GM12878 (cell line): Measurements from ENCODE around the gene MEG3.

Source experiments
- CTCF ChIP-seq, 3 experiments: IDR thresholded peaks in 2 of 3; conservative IDR thresholded peaks in 1 of 3; 2 replicates each; pipeline ENCODE4 v1.5.1; 2011; ENCODE audit warnings: low read depth in 3 of 3, low read length in 3 of 3, mild to moderate bottlenecking in 3 of 3, control low read depth in 2 of 3, moderate library complexity in 2 of 3, inconsistent platforms in 1 of 3, mixed read lengths in 1 of 3; ENCODE audit not compliant: control insufficient read depth in 2 of 3, insufficient read depth in 1 of 3; ENCODE audit errors: extremely low read depth in 1 of 3
- EP300 ChIP-seq, 2 experiments: fragments of 150-350 bp in 1 of 2; IDR thresholded peaks; 2 replicates each; pipeline ENCODE4 v1.6.1; 2011 to 2012; ENCODE audit warnings: low read depth in 2 of 2, low read length in 2 of 2, borderline replicate concordance in 1 of 2, improper control_type of control experiment in 1 of 2, inconsistent platforms in 1 of 2; ENCODE audit not compliant: control insufficient read depth in 1 of 2
- EZH2 ChIP-seq: IDR thresholded peaks from 2 replicates; pipeline ENCODE4 v1.6.1; 2012; ENCODE audit warnings: low read depth, mild to moderate bottlenecking, control low read depth, inconsistent platforms, low read length, borderline replicate concordance; ENCODE audit not compliant: control insufficient read depth
- GABPA ChIP-seq: IDR thresholded peaks from 2 replicates; pipeline ENCODE4 v1.6.1; 2014; ENCODE audit warnings: antibody characterized with exemption, low read depth, mild to moderate bottlenecking, inconsistent platforms
- RAD21 ChIP-seq: IDR thresholded peaks from 2 replicates; pipeline ENCODE4 v1.6.1; 2011; ENCODE audit warnings: mild to moderate bottlenecking, low read depth, low read length, moderate library complexity; ENCODE audit not compliant: insufficient read depth

DNA sequence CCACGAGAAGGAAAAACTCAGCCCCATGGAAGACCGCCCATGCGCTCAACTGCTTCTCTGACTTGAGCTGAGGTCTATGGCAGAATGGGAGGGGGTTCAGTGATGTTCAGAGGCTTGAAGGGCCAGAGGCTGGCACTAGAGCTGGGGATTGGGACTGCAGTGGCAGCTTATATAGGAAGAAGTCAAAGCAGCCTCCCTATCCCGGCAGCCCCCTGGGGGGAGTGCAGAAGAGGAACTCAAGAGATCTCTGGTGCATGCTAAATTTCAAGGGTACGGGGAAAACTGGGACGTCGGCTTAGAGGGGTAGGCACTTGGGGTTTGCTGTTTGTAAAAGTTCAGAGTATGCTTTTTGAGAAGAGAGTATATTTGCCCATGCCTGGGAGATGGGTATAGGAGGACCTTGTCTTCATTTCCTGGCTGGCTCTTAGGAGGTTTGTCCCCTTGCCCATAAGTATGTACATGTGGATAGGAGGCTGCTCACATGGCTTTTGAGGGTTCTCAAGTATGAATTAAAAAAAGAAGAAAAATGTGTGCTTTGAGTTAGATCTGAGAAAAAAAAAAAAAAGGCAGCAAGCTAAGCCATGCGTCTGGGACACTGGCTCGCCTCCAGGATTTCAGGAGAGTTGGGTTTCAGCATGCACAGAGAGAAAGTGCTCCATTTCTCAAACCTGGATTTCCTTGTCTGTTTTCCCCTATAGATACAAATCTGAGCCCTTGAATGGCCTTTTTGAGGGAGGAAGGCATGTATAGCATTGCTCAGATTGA, 3.2 kb upstream of the MEG3 start:
- no peak for TF ChIP-seq RAD21
- TF ChIP-seq EP300 (IDR thresholded peaks at IDR 0.05; ENCODE audit: borderline replicate concordance in 1 of 2, control insufficient read depth in 1 of 2, low read depth in 2 of 2, low read length in 2 of 2): no peak
- TF ChIP-seq EZH2: no peak
- no peak for TF ChIP-seq GABPA
- TF ChIP-seq CTCF (IDR thresholded peaks at IDR 0.05 in 2 of 3, conservative IDR thresholded peaks at IDR 0.05 in 1 of 3; ENCODE audit: control insufficient read depth in 2 of 3, extremely low read depth in 1 of 3, insufficient read depth in 1 of 3, low read depth in 3 of 3, low read length in 3 of 3): no peak
